GM19035 (cell line): Measurements from ENCODE around the gene ZNF644.

ENCODE experiments used
- ATAC-seq: cut with Tn5 transposase; IDR thresholded peaks from one replicate; pipeline ENCODE4 v1.9.1; 2021; ENCODE audit not compliant: unreplicated experiment

The ZNF644 gene

DNA sequence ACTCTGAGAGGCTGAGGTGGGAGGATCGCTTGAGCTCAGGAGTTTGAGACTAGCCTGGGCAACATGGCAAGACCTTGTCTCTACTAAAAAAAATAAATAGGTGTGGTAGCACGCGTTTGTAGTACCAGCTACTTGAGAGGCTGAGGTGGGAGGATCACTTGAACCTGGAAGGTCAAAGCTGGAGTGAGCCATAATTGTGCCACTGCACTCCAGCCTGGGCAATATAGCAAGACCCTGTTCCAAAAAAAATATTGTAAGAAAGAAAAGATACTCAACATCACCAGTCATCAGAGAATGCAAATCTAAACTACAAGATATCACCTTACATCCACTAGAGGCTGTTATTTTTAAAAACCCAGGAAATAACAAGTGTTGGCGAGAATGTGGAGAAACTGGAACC is 32.5 kb downstream of the ZNF644 start:
- no peak for ATAC-seq

DNA sequence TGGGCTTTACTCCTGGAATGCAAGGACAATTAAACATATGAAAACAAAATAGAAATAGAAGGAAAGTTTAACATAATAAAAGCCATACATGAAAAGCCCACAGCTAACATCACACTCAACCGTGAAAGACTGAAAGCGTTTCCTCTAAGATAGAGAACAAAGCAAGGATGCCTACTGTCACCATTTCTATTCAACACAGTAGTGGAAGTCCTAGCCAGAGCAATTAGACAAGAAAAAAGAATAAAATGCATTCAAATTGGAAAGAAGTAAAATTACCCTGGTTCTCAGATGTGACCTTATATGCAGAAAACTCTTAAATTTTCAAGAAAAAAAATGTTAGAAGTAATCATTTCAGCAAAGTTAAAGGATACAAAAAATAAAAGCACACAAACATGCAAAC is 34.0 kb downstream of the ZNF644 start:
- no peak for ATAC-seq

DNA sequence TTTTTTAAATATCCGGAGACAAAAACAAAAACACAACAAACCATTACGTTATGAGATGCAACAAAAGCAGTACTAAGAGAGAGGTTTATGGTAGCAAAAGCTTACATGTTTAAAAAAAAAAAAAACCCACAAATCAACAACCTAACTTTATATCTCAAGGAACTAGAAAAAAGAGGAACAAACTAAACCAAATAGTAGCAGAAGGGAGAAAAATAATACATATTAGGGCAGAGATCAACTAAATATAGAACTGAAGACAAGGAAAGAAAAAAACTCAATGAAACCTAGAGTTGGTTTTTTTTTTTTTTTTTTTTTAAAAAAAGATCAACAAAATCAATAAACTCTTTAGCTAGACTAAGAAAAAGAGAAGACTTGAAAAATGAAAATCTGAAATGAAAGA is 34.9 kb downstream of the ZNF644 start:
- no peak for ATAC-seq

DNA sequence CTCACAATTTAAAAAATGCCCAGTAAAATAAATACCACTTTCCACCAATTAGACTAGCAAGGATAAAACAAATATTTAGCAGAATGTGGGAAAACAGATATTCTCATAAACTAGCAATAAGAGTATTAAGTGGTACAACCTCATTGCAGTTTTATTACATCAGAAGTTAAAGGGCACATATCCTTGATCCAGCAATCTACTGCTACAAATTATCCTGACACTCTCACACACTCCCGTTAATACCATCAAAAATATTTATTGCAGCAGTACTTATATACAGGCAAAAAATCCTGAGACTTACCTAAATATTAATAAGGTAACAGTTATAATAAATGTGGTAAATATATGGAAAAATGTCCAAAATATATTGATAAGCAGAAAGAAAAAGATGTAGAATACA is 44.3 kb downstream of the ZNF644 start:
- no peak for ATAC-seq

DNA sequence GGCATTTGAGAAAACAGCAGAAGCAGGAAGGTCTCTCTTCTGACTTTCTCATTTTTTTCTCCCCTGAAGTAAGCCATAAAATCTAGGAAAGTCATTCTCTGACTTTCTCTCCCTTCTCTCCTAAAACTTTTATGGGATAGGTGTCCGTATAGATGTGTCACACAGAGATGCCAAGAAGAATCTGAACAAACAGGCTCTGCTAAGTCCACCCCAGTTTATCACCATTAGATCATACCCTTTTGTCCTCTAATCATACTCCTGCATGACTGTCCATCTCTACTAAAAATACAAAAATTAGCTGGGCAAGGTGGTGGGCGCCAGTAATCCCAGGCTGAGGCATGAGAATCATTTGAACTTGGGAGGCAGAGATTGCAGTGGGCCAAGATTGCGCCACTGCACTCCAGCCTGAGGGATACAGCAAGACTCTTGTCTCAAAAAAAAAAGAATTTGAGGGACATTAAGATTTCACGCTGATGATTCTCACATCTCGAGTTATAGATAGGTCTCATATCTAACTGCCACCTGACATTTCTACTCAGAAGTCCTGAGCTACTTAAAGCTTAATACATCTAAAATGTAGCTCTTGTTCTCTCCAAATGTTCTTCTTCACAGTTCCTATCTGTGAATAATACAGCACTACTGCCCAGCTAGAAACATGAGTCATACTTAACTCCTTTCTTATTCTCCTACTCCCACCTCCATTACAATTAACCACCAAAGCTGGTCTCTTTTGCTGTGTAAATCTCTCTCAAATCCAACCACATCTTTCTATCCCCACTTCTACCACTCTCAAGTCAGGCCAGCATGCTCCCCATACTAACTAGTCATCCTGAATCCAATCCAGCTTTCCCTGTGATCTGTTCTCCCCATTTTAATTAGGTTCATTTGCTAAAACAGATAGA is 47.7 kb downstream of the ZNF644 start:
- no peak for ATAC-seq

DNA sequence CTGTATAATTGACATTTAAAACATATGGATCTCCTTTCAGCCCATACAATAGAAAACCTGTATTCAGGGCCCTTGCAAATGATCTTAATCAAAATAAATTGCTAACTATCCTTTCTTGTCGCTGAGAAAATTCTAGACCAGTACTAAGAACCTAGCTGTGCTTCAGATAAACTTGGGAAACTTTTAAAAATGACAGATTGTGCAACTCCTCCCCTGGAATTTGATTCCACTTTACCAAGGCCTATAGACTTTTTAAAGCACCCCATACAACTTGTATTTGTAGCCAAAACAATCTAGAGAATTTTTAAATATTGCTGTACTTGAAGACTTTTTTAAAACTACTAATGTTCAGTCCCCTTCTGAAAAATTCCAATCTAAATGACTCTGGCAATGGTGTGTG is 51.6 kb downstream of the ZNF644 start:
- ATAC-seq = no peak

DNA sequence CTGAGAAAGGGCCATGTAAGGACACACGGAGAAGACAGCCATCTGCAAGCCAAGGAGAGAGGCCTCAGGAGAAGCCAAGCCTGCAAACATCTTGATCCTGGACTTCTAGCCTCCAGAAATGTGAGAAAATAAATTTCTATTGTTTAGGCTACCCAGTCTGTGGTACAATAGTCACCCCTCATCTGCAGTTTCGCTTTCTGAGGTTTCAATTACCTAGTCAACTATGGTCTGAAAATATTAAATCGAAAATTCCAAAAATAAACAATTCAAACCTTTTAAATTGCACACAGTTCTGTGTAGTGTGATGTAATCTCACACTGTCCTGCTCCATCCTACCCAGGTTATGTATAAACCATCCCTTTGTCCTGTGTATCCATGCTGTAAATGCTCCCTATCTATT is 52.6 kb downstream of the ZNF644 start:
- no peak for ATAC-seq

DNA sequence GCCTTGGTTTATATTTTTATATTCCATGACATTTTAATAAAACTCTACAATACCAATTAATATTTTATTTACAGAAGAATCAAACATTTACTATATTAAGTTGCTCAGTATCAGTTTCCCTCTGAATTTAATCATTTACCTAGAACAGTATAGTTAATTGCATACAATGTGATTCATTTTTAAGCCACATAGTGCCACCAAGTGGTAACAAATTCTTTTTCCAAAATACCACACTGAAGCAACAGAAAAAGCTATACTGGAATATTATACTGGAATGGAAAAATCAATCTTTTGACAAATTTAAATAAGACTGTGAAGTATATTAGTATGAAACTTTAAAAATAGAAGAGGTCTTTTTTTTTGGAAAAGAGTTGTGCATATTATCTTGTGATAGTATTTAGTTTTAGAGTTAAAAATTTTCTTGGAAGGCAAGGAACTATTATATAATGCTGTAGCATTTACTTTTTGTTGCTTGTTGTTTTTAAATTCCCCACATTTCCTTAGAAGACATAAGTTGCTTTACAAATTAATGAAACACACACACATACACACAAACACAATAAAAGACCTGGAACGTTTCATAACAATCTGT is 57.3 kb downstream of the ZNF644 start:
- no peak for ATAC-seq

DNA sequence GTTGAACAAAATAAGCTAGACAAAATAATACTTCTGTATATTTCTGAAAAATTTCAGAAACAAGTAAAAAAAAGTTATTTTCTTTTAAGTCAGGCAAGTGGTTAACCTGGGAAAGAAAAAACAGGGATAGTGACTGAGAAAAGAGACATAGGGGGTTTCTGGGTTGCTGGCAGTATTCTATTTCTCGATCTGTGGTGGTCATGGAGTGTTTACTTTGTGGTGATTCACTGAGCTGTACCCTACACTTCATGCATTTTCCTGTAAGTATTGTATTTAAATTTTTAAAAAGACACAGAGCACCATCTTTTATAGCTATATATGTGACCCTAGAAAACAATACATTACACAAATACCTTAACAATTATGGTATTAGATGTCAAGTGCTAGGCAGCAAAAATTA is 58.2 kb downstream of the ZNF644 start:
- no peak for ATAC-seq

DNA sequence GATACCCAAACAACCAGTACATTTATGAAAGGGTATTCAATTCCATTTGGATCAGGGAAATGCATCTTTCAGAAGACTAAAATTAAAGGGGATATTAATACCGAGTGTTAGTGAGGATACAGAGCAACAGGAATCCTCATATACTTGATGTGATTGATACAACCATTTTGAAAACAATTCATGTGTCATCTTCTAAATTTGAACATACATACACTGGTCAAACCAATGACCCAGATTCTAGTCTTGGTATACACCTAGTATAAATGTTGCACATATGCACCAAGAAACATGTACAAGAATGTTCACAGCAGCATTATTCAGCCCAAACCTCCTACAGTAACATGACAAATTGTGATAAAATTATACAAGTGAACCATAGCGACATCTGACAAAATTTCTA is 58.6 kb downstream of the ZNF644 start:
- ATAC-seq = no peak

DNA sequence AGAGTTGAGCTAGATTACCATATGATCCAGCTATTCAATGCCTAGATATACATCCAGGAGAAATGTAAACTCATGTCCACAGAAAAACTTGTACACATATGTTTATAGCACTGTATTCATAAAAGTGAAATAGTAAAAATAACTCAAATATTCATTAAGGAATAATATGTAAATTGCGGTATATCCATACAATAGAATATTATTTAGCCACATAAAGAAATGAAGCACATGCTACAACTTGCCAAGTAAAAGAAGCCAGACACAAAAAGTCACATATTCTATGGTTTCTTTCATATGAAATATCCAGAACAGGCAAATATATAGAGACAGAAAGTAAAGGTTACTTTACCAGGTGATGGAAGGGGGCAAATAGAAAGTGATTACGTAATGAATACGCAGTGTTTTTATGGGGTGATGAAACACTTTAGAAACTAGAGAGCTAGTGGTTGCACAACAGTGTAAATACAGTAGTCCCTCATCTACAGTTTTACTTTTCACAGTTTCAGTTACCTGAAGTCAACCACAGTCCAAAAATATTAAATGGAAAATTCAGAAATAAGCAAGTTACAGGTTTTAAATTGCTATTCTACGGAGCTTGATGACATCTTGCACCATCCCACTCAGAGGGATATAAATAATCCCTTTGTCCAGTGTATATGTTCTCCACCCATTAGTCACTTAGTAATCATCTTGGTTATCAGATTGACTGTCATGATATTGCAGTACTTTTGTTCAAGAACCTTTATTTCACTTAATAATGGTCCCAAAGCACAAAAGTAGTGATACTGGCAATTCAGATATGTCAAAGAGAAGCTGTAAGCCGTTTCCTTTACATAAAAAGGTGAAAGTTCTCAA is 62.3 kb downstream of the ZNF644 start:
- no peak for ATAC-seq

DNA sequence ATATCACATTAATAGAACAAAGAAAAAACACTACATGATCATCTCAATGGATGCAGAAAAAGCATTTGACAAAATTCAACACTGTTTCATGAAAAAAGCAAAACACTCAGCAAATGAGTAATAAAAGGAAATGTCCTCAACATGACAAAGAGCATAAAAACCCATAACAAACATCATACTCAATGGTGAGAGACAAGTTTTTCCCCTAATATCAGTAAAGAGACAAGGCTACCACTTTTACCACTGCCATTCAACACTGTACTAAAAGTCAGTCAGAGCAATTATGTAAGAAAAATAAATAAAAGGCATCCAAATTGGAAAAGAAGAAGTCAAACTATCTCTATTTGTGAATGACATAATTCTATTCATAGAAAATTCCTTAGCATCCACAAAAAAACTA is 64.3 kb downstream of the ZNF644 start:
- no peak for ATAC-seq

DNA sequence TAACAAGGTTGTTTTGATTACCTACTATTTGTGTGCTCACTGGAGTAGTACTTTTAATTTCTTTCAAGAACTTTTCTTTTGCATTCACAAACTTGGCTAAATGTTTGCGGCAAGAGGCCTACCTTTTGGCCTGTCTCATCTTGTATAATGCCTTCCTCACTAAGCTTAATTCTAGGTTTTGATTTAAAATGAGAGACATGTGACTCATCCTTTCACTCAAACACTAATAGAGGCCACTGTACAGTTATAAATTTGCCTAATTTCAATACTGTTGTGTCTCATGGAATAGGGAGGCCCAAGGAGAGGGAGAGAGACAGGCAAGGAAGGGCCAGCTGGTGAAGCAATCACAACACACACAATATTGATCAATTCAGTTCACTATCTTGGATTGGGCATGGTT is 66.1 kb downstream of the ZNF644 start:
- no peak for ATAC-seq

DNA sequence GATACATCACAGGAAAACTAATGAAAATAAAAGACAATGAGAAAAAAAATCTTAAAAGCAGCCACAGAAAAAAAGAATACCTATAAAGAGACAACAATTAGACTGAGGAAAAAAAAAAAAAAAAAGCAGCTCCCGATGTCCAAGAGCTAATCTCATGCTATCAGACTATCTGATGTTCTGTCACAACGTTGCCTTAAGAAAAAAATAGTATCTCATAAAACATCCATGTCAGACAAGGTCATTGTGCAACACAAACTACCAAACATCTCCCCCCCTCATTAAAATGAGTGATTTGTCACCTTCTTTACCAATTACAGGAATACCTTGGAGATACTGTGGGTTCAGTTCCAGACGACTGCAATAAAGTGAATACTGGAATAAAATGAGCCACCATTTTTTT is 68.9 kb downstream of the ZNF644 start:
- no peak for ATAC-seq

DNA sequence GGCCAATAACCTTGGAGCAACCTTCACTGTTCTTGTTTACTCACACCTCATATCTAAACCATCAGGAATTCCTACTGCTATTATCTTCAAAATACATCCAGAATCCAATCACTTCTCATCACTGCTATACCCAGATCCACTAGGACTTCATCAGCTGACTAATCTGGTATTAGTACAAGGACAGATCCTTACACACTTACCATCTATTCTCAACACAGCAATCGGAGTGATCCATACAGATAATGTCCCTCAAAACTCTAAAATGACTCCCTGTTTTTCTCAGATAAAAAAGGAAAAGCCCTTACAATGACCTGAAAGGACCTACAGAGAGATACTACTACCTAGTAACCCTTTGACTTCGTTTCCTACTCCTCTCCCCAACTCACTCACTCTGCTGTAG is 70.8 kb downstream of the ZNF644 start:
- no peak for ATAC-seq

DNA sequence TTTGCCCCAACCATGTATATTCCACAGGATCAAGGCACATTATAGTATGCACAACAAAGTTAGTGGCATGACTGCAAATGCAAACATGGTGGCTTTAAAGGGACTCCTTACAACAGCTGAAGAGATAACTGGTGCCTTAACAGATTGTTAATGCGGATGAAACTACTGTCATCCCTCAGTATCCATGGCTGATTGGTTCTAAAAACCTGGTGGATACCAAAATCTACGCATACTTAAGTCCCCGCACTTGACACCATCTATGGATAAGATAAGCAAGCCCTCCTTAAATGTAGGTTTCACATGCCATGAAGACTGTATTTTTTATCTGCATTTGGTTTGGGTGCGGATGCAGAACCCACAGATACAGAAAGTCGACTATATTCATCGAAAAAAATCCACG is 73.5 kb downstream of the ZNF644 start:
- ATAC-seq = no peak

DNA sequence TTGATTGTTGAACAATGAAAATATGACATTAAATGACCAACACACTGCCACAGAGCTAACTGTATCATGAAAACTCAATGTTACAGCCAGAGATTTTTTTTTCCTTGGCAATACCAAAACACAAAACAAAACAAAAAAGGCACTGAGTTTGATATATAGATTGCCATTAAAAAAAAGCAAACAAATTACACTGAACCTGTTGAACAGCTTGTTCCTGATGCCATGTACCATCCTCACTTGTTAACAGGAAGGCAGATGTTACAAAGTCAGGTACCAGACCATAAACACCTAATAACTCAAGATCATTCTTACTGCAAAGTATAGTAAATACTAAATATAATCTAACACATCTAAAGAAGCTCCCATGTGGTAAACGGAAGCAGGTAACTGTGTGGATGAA is 75.2 kb downstream of the ZNF644 start:
- ATAC-seq = no peak

DNA sequence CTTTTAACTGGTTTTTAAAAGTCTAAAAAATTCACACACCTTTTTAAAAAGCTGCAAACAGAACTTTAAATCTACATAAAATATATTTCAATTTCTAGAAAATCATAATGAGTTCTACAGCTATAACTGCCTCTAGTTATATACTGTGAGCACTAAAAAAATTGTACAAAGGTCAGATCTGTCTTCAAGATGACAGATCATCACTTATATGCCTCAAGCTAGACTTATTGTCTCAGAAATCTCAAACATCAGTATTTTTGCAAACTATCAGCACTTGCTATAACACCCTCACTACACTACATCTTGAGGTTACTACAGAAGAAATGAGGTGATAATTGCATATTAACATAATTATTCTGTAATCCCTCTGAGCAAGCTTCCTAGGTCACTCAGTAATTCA is 76.5 kb downstream of the ZNF644 start:
- ATAC-seq = no peak

DNA sequence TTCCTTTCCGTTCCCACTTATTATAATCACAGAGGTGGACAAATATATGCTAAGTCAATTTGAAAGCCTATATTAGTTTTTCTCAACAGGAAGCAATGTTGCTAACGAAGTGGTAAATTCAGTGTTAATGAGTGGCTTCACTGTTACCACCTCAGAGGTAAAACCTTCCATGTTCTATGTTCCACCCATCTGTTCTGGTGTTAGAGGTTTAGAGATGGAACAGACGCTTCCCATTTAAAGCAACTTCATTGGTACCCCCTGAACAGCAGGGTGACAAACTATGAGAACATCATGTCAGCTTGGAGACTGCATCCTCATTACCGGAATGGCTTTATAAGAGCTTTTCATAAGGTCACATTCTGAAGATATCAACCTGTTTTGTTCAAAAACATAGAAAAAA is 77.9 kb downstream of the ZNF644 start:
- ATAC-seq = no peak

DNA sequence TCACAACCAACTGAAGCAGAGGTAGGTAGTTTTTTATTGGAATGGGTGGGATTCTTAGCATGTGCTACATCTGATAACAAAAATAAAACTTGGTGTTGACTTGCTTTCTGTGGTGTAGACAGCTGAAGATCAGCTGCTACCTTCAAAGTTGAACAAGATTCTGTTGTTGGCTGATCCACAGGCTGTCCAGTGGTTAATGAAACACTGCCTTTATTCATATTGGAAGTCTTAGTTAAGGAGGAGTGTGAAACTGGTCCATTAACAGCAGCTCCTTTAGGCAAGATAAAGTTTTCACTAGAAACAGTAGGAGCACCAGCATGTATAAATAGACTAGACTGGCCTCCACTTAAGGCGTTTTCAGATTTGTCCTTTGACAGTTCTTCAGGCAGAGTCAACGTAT is 81.1 kb downstream of the ZNF644 start:
- ATAC-seq = no peak

DNA sequence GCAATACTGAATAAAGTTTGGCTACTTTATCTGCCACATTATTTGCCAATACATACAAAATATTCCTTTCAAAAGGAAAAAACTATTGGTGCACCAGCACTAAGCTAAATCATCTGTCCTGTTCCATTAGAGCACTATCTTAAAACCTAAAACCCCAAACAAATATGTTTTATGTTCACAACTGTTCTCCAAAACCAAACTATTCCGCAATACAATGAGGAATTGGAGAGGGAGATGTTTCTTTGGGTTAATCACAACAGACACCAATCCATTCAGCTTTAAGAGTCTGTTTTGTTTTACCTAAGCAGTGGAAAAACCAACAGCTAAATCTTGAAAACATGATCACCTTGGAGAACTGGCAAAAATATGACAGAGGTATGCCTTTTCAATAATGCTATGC is 85.1 kb downstream of the ZNF644 start:
- ATAC-seq = no peak

DNA sequence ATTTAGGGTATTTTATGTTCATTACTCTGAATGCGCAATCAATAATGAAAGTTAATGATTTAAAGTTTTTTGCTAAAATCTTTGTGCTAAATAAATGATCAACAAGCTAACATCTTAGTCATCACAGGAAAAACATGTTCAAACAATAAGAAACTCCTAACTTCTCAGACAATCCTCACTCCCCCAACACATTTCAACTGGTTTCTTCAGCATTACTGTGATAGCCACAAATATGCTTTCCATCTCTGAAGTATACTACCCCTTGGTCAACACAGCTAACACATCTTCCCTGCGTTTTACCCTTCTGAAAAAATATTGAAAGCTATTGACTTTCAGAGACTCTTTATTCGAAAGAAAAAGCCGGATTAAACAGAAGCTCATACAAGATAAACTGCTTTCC is 85.8 kb downstream of the ZNF644 start:
- no peak for ATAC-seq
